HG03439 (cell line): ENCODE results near the gene HBB.

ENCODE experiments used
- ATAC-seq: cut with Tn5 transposase; IDR thresholded peaks from one replicate; pipeline ENCODE4 v1.9.1; 2021; ENCODE audit warnings: mild to moderate bottlenecking, moderate library complexity; ENCODE audit not compliant: unreplicated experiment

HBB gene

GRCh38 chr11:5228124-5228523, 1.3 kb upstream of the HBB start:
- ATAC-seq, result no peak

- no peak for ATAC-seq
These were observed 810 bp upstream of the HBB start for GRCh38 chr11:5227681-5228080.

GRCh38 chr11:5225480-5225871, 1.4 kb downstream of the HBB start:
- no peak for ATAC-seq

GRCh38 chr11:5224538-5225479, 2.1 kb downstream of the HBB start:
- ATAC-seq, result no peak

- ATAC-seq, result no peak
These were observed 3.2 kb downstream of the HBB start for GRCh38 chr11:5223686-5224085.

- no peak for ATAC-seq
These were observed 3.7 kb downstream of the HBB start for GRCh38 chr11:5223146-5223545.

- ATAC-seq, result no peak
These were observed 16.4 kb downstream of the HBB start for GRCh38 chr11:5210376-5210885.

- ATAC-seq, result no peak
These were observed 22.1 kb downstream of the HBB start for GRCh38 chr11:5204787-5205186.

- ATAC-seq, result no peak
These were observed 23.5 kb downstream of the HBB start for GRCh38 chr11:5203366-5203765.

- no peak for ATAC-seq
These were observed 26.3 kb downstream of the HBB start, which contains the start of gene OR51V1 for GRCh38 chr11:5200582-5200981. Gene OR51V1 (minus strand): TSS chr11:5200682. CDS start chr11:5200682, 0 bp downstream.

- no peak for ATAC-seq
These were observed 28.6 kb downstream of the HBB start for GRCh38 chr11:5198285-5198684.

- no peak for ATAC-seq
These were observed 29.3 kb downstream of the HBB start for GRCh38 chr11:5197536-5197935.

- ATAC-seq, result no peak
These were observed 30.1 kb downstream of the HBB start for GRCh38 chr11:5196731-5197130.

- ATAC-seq, result no peak
These were observed 30.8 kb downstream of the HBB start for GRCh38 chr11:5196067-5196466.

- no peak for ATAC-seq
These were observed 34.1 kb downstream of the HBB start for GRCh38 chr11:5192738-5193137.

GRCh38 chr11:5188201-5188600, 38.7 kb downstream of the HBB start:
- ATAC-seq, result no peak

- no peak for ATAC-seq
These were observed 48.6 kb downstream of the HBB start for GRCh38 chr11:5178046-5178837.
